Retinal pigment epithelial cell (primary cell): ENCODE measurements around the gene LTB.

Experiments
- DNase-seq: peaks from one replicate; pipeline ENCODE4 v3.0.0-alpha.2; 2010; ENCODE audit warnings: low read depth
- H3K4me3 ChIP-seq: 2 replicates; pipeline ENCODE4 v1.5.1; 2011; ENCODE audit warnings: mild to moderate bottlenecking, low read length, control low read depth, moderate library complexity
- CTCF ChIP-seq: conservative IDR thresholded peaks from 2 replicates; pipeline ENCODE4 v1.5.1; 2011; ENCODE audit warnings: low read depth, low read length, control low read depth, inconsistent platforms

The LTB gene

GRCh38 chr6:31575335-31575901 lies 6.8 kb downstream of the LTB start, which contains the start of gene TNF:
Gene TNF, plus strand, starts transcription at chr6:31575565. Its CDS starts 177 bp downstream, at chr6:31575742.
- TF ChIP-seq CTCF: no peak
- no peak for DNase-seq
- no peak within 1 kb of the TSS for H3K4me3 ChIP-seq

- H3K4me3 ChIP-seq: no peak overlapping the region
- DNase-seq: no peak
- TF ChIP-seq CTCF: no peak
These were observed 7.8 kb downstream of the LTB start for GRCh38 chr6:31574106-31575061.

- TF ChIP-seq CTCF: no peak
- DNase-seq: no peak
- no peak overlapping the region for H3K4me3 ChIP-seq
These were observed 8.8 kb downstream of the LTB start for GRCh38 chr6:31573239-31574105.

GRCh38 chr6:31572041-31572911 lies 9.9 kb downstream of the LTB start, which contains the start of gene LTA:
Gene LTA, plus strand, starts transcription at chr6:31572289. Its CDS starts 454 bp downstream, at chr6:31572743.
- no peak within 1 kb of the TSS for H3K4me3 ChIP-seq
- no peak for TF ChIP-seq CTCF
- DNase-seq: no peak

GRCh38 chr6:31569861-31570536 lies 12.2 kb downstream of the LTB start:
- H3K4me3 ChIP-seq: no peak overlapping the region
- no peak for DNase-seq
- no peak for TF ChIP-seq CTCF
